ENCODE measurements around the gene PAXX.

PAXX gene

DNA sequence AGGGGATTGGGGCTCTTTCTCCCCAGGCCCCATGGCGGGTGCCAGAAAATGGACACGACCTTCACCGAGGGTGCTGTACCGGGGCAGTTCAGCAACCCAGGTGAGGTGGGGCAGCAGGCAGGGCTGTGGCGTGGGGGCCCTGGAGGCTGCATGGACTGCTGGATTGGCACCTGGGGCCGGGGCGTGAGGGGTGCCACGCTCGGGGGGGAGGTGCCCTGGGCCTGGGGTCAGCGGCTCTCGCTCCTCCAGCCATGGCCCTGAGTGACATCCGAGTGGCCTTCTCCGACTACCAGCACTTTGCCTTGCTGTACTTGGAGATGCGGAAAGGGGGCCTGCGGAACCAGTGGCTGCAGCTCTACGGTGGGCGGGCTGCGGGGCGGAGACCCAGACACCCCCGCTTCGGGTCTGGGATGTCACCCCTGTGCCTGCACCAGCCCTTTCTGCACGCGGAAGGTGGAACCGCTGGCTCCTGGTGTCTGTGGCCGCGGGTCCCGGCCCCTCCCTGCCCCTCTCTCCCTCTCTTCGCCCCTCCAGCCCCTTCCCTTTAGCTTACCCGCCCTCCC is 7.7 kb upstream of the PAXX start:
- Histone ChIP-seq H3K9me3 (ENCODE audit: insufficient read depth, low read length, severe bottlenecking) (no peaks in the 10 kb centered on the region), H3K4me2 (ENCODE audit: insufficient read depth, low read length) (no peak overlapping the region), H3K9ac (ENCODE audit: low read depth, low read length) (no peak overlapping the region), H4K20me1 (ENCODE audit: insufficient read depth, low read length) (no peaks in the 10 kb centered on the region), H3K27me3 (ENCODE audit: insufficient read depth, low read length, poor library complexity) (no peaks in the 10 kb centered on the region), H3K36me3 (ENCODE audit: insufficient read depth, low read length) (no peaks in the 10 kb centered on the region), H3K4me3 (ENCODE audit: low read depth in 1 of 2, low read length in 2 of 2) (no peak overlapping the region), H3K4me1 (ENCODE audit: insufficient read depth, low read length) (no peaks in the 10 kb centered on the region), H2AFZ (ENCODE audit: low read depth, low read length) (no peak overlapping the region), H3K27ac (ENCODE audit: low read length) (no peak overlapping the region), H3K79me2 (ENCODE audit: insufficient read depth, low read length) (no peaks in the 10 kb centered on the region)
- no peak for TF ChIP-seq EZH2 (IDR thresholded peaks at IDR 0.05; ENCODE audit: borderline replicate concordance, low read depth, low read length, severe bottlenecking)
- TF ChIP-seq, protein P1, sequence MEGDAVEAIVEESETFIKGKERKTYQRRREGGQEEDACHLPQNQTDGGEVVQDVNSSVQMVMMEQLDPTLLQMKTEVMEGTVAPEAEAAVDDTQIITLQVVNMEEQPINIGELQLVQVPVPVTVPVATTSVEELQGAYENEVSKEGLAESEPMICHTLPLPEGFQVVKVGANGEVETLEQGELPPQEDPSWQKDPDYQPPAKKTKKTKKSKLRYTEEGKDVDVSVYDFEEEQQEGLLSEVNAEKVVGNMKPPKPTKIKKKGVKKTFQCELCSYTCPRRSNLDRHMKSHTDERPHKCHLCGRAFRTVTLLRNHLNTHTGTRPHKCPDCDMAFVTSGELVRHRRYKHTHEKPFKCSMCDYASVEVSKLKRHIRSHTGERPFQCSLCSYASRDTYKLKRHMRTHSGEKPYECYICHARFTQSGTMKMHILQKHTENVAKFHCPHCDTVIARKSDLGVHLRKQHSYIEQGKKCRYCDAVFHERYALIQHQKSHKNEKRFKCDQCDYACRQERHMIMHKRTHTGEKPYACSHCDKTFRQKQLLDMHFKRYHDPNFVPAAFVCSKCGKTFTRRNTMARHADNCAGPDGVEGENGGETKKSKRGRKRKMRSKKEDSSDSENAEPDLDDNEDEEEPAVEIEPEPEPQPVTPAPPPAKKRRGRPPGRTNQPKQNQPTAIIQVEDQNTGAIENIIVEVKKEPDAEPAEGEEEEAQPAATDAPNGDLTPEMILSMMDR (IDR thresholded peaks at IDR 0.05; ENCODE audit: borderline replicate concordance, extremely low read depth, low read length, poor library complexity, severe bottlenecking), result no peak
- DNase-seq (no peak), ATAC-seq (ENCODE audit: insufficient read depth, low read depth) (no peak)

GRCh38 chr9:136985027-136985602 is 7.1 kb upstream of the PAXX start:
- TF ChIP-seq, protein P1 (IDR thresholded peaks at IDR 0.05; ENCODE audit: borderline replicate concordance, extremely low read depth, low read length, poor library complexity, severe bottlenecking), result no peak
- no peak for TF ChIP-seq EZH2 (IDR thresholded peaks at IDR 0.05; ENCODE audit: borderline replicate concordance, low read depth, low read length, severe bottlenecking)
- H3K27ac ChIP-seq (ENCODE audit: low read length), result no peak overlapping the region
- H3K4me2 ChIP-seq (ENCODE audit: insufficient read depth, low read length), result no peak overlapping the region
- H3K9ac ChIP-seq (ENCODE audit: low read depth, low read length), result no peak overlapping the region
- ATAC-seq (ENCODE audit: insufficient read depth, low read depth), result no peak
- DNase-seq, result no peak
- no peaks in the 10 kb centered on the region for H3K9me3 ChIP-seq (ENCODE audit: insufficient read depth, low read length, severe bottlenecking)
- no peak overlapping the region for H3K4me3 ChIP-seq (ENCODE audit: low read depth in 1 of 2, low read length in 2 of 2)
- no peaks in the 10 kb centered on the region for H3K4me1 ChIP-seq (ENCODE audit: insufficient read depth, low read length)
- H2AFZ ChIP-seq (ENCODE audit: low read depth, low read length), result no peak overlapping the region
- no peaks in the 10 kb centered on the region for H3K36me3 ChIP-seq (ENCODE audit: insufficient read depth, low read length)
- H3K27me3 ChIP-seq (ENCODE audit: insufficient read depth, low read length, poor library complexity), result no peaks in the 10 kb centered on the region
- no peaks in the 10 kb centered on the region for H4K20me1 ChIP-seq (ENCODE audit: insufficient read depth, low read length)
- no peaks in the 10 kb centered on the region for H3K79me2 ChIP-seq (ENCODE audit: insufficient read depth, low read length)

DNA sequence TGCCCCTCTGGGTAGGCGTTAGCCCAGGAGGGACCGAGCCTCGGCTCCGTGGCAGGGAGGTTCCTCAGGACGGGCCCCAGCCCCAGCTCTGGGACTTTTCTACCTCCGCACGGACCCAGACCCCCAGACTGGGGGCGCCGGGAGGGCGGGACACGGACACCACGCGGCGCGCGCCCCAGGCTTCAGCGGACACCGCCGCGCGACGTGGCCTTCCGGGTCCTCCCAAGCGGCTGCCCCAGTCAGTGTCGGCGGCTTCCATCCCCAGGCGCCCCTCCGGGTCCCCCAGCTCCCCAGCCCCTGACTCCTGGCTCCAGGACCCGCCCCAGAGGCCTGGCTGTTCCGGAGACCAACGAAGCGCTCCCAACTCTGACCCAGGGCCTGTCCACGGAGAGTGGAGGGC is 6.4 kb upstream of the PAXX start:
- no peak overlapping the region for H3K27ac ChIP-seq (ENCODE audit: low read length)
- H3K79me2 ChIP-seq (ENCODE audit: insufficient read depth, low read length), result no peaks in the 10 kb centered on the region
- no peaks in the 10 kb centered on the region for H3K36me3 ChIP-seq (ENCODE audit: insufficient read depth, low read length)
- DNase-seq (no peak), ATAC-seq (ENCODE audit: insufficient read depth, low read depth) (no peak)
- no peaks in the 10 kb centered on the region for H3K4me1 ChIP-seq (ENCODE audit: insufficient read depth, low read length)
- no peak overlapping the region for H2AFZ ChIP-seq (ENCODE audit: low read depth, low read length)
- no peak overlapping the region for H3K9ac ChIP-seq (ENCODE audit: low read depth, low read length)
- no peak overlapping the region for H3K4me3 ChIP-seq (ENCODE audit: low read depth in 1 of 2, low read length in 2 of 2)
- peaks cover under 1% of the 10 kb centered on the region for H3K27me3 ChIP-seq (ENCODE audit: insufficient read depth, low read length, poor library complexity)
- no peak for TF ChIP-seq EZH2 (IDR thresholded peaks at IDR 0.05; ENCODE audit: borderline replicate concordance, low read depth, low read length, severe bottlenecking)
- TF ChIP-seq, protein P1 (IDR thresholded peaks at IDR 0.05; ENCODE audit: borderline replicate concordance, extremely low read depth, low read length, poor library complexity, severe bottlenecking), result no peak
- no peaks in the 10 kb centered on the region for H3K9me3 ChIP-seq (ENCODE audit: insufficient read depth, low read length, severe bottlenecking)
- H4K20me1 ChIP-seq (ENCODE audit: insufficient read depth, low read length), result no peaks in the 10 kb centered on the region
- H3K4me2 ChIP-seq (ENCODE audit: insufficient read depth, low read length), result no peak overlapping the region
